Stimulated activated CD8-positive, alpha-beta memory T cell treated with anti-CD3 and anti-CD28 coated beads, Interleukin-7, amount 100 ng/mL, for 4 hours (primary cell): ENCODE results near the gene MYO7B.

ENCODE experiments used
- DNase-seq, 2 donors: peaks; one replicate each; pipeline ENCODE4 v3.0.0-alpha.2; 2020; ENCODE audit warnings: low read depth in 2 of 2

Gene MYO7B

GRCh38 chr2:127678531-127678930 is 143.0 kb downstream of the MYO7B start:
- DNase-seq = no peak

- no peak for DNase-seq
Measured at GRCh38 chr2:127678991-127679390, 143.5 kb downstream of the MYO7B start.

GRCh38 chr2:127679680-127680361 is 144.3 kb downstream of the MYO7B start:
- DNase-seq = no peak

GRCh38 chr2:127680706-127681287 is 145.3 kb downstream of the MYO7B start:
- no peak for DNase-seq

- DNase-seq = no peak
Measured at GRCh38 chr2:127681288-127681804, 145.9 kb downstream of the MYO7B start.

- DNase-seq = no peak
Measured at GRCh38 chr2:127681976-127682857, 146.7 kb downstream of the MYO7B start.

- no peak for DNase-seq
Measured at GRCh38 chr2:127683056-127683455, 147.6 kb downstream of the MYO7B start.

GRCh38 chr2:127683757-127684156 is 148.3 kb downstream of the MYO7B start:
- DNase-seq = no peak

GRCh38 chr2:127685410-127686080 is 150.1 kb downstream of the MYO7B start:
- DNase-seq = no peak
